ENCODE data around the gene SH2D5.
A peak's percentile ranks its signal among the peaks of the same experiment; 100 is the strongest.

The SH2D5 gene

DNA sequence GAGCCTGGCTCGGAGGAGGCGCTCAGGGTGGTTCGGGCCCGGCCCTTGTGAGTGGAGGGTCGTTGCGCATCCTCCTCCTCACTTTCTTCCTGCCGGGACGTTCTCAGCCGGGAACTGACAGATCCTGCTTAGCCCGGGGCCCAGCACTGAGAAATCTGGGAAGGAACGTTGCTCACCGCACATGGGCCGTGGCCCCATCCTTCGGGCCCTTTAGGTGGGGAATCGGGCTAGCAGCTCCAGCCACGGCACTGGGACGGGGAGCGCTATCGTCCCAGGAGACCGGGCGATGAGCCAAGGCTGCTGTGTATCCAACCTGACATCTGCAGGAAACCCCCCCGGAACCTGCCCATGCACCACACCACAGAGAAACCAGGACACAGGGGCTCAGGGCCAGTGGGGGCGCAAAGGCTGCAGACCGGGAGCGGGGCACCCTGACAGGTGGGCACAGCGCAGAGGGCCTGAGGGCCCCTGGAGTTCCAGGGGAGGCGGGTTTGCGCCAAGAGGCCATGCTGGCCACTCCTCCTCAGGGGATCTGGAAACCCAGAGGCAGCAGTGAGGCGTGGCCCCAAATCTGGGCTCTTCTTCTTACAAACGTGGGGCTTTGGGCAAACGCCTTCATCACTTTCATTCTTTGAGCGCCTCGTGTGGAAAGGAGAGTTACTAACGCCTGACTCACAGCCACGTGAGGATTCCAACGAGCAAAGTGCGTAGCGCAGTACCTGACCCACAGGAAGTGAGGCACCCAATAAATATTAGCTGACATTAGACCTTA is at the start of gene SH2D5:
SH2D5 (minus strand) TSS at position 116 of the 772 bp plus-strand sequence. CDS start 4,659 bp downstream, outside the sequence.
- DNase-seq (ENCODE audit: low spot score), result peak; percentile 33

DNA sequence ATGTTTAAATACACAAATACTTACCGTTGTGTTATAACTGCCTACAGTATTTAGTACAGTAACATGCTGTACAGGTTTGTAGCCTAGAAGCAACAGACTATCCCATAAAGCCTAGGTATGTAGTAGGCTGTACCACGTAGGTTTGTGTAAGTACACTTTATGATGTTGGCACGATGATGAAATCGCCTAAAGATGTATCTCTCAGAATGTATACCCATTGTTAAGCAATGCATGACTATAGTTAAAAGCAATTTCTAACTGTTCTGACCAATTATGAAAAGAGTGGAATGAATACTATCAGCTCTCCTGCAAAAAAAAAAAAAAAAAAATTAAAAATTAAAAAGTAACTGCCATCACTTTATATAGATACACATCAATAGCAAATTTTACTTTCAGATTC is 43.2 kb upstream of the SH2D5 start:
- DNase-seq (ENCODE audit: low spot score), result no peak

GRCh38 chr1:20771780-20772179 is 39.3 kb upstream of the SH2D5 start:
- DNase-seq (ENCODE audit: low spot score), result no peak

DNA sequence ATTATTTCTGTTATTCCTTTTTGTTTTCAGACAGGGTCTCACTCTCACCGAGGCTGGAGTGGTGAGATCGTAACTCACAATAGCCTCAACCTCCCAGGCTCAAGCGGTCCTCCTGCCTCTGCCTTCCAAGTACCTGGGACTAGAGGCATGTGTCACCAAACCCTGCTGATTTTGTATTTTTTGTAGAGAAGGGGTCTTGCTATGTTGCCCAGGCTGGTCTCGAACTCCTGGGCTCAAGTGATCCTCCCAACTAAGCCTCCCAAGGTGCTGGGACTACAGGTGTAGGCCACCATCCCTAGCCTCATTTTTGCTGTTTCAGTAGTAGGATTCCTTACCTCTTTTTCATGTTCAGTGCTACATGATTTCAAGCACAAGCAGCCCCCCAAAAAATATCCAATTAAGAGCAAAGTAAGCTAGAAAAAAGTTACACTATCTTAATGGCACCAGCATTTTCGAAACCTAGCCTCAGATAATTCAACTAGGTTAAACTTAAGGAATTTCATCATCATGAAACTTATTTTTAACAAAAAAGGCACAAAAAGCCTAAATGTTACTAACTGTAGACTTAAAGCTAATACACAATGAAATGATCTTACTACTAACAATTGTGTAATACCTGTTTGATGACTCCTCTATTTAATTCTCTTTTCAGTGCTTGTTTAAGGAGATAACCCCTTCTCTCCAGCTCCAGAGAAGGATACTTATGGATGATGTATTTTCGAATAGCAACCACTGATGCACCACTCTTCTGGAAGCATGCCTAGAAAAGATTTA is 38.0 kb upstream of the SH2D5 start:
- no peak for DNase-seq (ENCODE audit: low spot score)

DNA sequence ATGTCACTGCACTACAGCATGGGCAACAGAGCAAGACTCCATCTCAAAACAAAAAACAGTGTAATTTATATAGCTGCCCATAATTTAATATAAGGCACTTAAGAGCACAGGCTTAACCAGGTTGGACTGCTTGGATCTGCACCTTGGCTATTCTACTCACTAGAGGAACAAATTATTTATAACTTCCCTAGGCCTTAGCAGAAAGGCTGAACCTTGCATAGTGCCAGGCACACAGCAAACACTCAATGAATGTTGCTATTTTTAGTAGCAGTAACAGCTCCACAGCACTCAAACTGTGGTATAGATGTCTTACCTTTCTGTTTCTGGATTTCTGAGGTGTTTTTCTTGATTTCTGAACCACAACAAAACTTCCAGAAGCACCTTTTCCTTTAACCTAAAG is 34.8 kb upstream of the SH2D5 start:
- DNase-seq (ENCODE audit: low spot score), result no peak

DNA sequence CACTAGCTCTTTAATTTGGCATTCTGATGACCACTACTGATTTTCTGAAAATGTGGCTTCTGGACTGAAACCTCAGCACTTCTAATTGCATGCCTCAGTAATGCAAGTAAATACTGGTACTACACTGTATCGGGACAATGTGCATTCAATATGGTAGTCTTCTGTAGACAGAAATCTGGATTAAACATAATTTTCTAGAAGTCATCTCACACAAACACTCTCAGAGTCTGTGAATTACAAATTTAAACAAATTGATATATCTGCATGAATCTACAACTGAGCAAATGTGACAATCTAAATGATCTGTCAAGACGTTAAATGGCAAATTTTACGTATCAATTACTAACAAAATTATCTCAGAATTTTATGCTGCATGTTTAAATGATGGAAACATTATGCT is 30.9 kb upstream of the SH2D5 start:
- DNase-seq (ENCODE audit: low spot score), result no peak

GRCh38 chr1:20760322-20760721 is 27.8 kb upstream of the SH2D5 start:
- DNase-seq (ENCODE audit: low spot score), result no peak

- DNase-seq (ENCODE audit: low spot score), result no peak
Measured at GRCh38 chr1:20753589-20753988, 21.1 kb upstream of the SH2D5 start.

DNA sequence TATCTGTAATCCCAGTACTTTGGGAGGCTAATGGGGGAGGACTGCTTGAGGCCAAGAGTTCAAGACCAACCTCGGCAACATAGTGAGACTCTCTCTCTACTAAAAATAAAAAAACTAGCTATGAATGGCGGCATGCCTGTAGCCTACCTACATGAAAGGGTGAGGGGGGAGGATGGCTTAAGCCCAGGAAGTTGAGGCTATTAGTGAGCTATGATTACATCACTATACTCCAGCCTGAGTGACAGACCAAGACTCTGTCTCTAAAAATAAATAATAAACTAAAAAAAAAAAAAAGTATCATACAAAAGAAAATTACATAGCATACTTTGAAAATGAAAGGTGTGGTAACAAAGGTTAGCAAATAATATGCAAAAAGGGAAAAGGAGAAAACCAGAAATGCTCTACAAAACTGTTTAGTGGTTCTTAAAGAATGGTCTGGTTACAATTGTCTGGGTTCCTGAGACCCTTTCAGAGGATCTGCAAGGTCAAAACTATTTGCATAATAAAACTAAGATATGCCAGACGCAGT is 19.0 kb upstream of the SH2D5 start:
- DNase-seq (ENCODE audit: low spot score), result no peak

- DNase-seq (ENCODE audit: low spot score), result no peak
Measured at GRCh38 chr1:20742671-20743070, 10.2 kb upstream of the SH2D5 start.

DNA sequence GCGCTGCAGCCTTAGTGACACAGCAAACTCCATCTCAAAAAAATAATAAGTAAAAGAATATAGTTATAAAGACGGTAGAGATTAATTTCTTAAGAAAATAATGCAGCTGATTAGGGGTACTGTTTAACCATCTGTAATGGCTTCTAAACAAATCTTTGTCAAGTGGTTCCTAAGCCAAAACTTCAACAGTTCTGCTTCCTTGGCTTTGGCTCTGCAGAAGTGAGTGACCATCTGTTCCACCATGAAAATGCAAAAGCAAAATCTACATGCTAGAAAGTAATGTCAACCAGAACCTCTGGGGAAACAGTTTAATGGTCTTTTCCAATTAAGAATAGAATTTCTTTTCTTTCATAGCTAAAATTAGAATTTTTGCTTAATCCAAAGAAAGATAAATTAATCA is 8.3 kb upstream of the SH2D5 start:
- DNase-seq (ENCODE audit: low spot score), result no peak

- DNase-seq (ENCODE audit: low spot score), result no peak
Measured at GRCh38 chr1:20739225-20739624, 6.7 kb upstream of the SH2D5 start.

GRCh38 chr1:20735581-20736111 is 3.1 kb upstream of the SH2D5 start:
- no peak for DNase-seq (ENCODE audit: low spot score)

- no peak for DNase-seq (ENCODE audit: low spot score)
Measured at GRCh38 chr1:20733360-20733975, 965 bp upstream of the SH2D5 start.

DNA sequence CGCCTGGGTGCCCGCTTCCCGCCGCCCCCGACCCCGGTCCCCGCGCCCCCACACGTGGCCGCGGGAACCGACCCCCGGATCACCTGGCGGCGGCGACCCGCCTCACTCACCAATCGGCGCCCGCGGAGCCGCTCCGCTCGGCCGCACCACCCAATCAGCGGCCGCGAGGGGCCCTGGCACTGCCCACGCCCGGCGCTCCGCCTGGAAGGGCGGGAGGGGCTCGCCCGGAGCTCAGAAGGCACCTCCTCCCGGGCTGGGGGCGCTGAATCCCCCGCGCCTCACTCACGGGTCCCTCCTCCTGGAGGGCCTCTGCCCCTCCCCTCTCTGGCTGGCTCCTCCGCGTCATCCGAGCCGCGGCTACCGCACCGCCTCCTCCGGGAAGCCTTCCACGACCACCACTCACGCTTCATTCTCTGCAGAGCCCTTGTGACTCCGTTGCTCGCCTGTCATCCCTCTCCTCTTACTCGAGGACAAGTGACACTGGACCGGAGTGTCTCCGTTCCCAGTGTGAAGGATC is 374 bp downstream of the SH2D5 start:
- no peak for DNase-seq (ENCODE audit: low spot score)

DNA sequence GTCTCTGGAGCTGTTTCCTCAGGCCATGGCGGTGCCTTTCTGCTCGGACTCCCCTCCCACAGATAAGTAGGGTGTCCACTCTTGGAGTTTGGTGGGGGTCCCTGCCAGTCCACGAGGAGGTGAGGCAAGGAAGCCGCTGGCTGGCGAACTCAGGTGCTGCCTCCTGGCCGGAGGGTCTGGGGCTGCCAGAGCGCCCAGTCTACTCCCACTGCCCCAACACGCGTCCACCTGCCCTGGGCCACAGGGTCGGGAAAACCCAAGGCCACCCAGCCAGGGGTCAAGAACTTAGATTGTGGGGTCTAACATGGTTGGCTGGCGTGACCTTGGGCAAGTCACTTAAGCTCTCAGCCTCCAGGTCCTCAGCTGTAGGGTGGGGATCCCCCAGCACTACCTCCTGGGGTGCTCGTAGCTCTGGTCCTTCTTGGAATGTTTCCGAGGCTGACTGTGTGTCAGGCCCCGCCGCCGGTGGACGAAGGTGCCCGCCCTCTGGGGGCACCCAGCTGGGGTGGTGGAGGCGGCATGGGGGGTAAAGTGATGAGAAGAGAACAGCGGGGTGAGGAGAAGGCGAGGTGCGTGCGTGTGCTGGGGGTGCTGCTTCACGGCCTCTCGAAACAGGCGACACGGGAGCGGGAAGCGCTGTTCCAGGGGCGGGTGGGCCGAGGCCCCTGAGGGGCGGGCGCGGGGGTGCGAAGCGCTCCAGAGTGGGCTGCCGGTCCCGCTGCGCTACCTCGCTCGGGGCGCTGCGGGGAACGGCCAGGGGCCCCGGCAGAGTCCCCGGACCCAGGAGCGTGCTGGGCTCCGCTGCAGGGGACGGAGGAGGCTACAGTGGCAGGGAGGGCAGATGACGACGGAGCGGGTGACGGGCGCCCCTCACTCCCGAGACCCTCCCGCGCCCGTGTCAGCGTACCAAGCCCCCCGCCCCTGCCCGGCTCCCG is 1.2 kb downstream of the SH2D5 start:
- no peak for DNase-seq (ENCODE audit: low spot score)

GRCh38 chr1:20730690-20731056 is 1.8 kb downstream of the SH2D5 start:
- DNase-seq (ENCODE audit: low spot score), result no peak

- DNase-seq (ENCODE audit: low spot score), result no peak
Measured at GRCh38 chr1:20729990-20730689, 2.4 kb downstream of the SH2D5 start.

- DNase-seq (ENCODE audit: low spot score), result no peak
Measured at GRCh38 chr1:20729155-20729931, 3.2 kb downstream of the SH2D5 start.

All from hematopoietic multipotent progenitor cell treated with erythropoietin and hydrocortisone succinate and interleukin-3 and kit ligand, for 17 days (in vitro differentiated cells).